Activated gamma-delta T cell treated with Interleukin-2 at 50 U/mL for 16 hours (primary cell): Measurements from ENCODE around the gene ULBP3.
A peak's percentile ranks its signal among the peaks of the same experiment; 100 is the strongest.
"Not testable (repeated sequence)": the region's sequence is repeated elsewhere in the genome, so short reads cannot be mapped to it uniquely, and the experiment has no call there.

Experiments used
- DNase-seq: peaks from one replicate; pipeline ENCODE4 v3.0.0-alpha.2; 2020

The ULBP3 gene

GRCh38 chr6:150038202-150039062, 30.5 kb downstream of the ULBP3 start:
- no peak for DNase-seq

GRCh38 chr6:150037526-150038201, 31.3 kb downstream of the ULBP3 start:
- no peak for DNase-seq

- DNase-seq, result no peak
Measured at GRCh38 chr6:150036081-150036480, 32.8 kb downstream of the ULBP3 start.

- DNase-seq, result no peak
Measured at GRCh38 chr6:150033207-150033771, 35.6 kb downstream of the ULBP3 start.

GRCh38 chr6:150032598-150032997, 36.3 kb downstream of the ULBP3 start:
- no peak for DNase-seq

DNA sequence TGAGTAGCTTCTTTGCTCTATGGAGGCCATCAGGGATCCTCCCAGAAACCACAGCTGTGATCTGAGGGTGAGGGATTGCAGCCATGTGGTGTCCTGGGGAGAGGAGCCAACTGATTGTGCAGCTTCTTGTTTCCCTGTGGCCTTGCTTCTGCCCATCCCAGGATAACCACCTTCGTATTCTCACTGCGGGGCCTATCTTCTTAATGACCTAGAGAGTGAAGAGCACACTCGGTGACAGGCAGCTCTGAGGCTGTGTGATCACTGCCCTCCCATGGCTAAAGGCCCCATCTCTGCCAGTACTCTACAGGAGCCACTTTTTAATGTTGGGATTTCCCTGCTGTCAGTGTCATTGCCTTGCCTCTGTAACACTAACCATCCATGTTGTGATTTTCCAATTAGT, 38.3 kb downstream of the ULBP3 start:
- no peak for DNase-seq

- no peak for DNase-seq
Measured at GRCh38 chr6:150029749-150030148, 39.2 kb downstream of the ULBP3 start.

GRCh38 chr6:150029276-150029675, 39.6 kb downstream of the ULBP3 start:
- no peak for DNase-seq

DNA sequence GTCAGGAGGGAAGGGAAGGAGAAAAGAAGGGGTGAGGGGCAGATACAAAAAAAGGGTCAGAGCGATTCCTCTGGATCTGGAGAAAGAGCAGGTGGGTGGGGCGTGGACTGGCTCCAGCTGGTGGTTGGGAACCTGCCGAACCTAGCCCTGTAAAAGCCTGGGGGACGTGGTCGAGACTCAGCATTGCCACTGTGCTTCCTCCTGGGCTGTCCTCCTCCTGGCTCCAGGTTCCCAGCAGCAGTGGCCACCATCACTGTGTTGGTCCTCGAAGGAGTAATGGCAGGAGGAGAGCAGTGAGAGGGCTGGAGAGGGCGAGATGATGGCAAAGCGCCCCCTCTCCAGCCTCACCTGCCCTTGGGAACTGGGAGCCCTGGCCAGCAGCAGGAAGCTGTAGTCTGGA, 40.1 kb downstream of the ULBP3 start:
- DNase-seq, result no peak

DNA sequence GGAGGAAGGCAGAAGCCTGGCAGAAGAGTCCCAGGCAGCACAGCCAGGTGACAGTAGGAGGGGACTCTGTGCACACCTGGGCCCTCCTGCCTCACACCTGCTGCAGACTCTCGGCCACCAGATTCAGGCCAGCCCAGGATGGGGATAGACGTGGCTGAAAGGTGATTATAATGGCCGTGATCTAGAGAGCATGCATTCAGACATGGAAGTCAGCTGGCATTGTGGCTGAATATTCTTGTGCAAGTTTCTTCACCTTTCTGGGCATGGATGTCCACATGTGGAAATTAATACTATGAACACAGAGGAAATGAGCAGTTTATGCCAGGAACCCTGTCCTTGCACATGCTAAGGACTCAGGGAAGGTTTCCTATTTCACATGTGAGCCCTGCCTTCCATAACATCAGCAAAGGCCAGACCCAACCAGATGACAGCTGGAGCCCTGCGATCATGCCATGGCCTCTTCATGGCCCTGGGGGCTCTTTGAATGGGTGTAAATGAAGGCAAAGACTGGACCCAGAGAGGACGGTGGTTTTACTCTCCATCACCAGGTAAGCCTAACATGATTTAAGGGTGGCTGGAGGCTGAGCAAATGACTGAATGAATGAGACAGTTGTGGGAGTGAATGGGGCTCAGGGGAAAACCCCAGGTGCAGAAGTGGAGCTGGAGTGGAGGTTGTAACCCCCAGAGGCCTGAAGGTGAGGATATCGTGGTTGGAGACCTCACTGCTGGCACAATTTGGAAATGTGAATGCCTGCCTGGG, 40.9 kb downstream of the ULBP3 start:
- no peak for DNase-seq

GRCh38 chr6:150026976-150027805, 41.7 kb downstream of the ULBP3 start:
- no peak for DNase-seq

DNA sequence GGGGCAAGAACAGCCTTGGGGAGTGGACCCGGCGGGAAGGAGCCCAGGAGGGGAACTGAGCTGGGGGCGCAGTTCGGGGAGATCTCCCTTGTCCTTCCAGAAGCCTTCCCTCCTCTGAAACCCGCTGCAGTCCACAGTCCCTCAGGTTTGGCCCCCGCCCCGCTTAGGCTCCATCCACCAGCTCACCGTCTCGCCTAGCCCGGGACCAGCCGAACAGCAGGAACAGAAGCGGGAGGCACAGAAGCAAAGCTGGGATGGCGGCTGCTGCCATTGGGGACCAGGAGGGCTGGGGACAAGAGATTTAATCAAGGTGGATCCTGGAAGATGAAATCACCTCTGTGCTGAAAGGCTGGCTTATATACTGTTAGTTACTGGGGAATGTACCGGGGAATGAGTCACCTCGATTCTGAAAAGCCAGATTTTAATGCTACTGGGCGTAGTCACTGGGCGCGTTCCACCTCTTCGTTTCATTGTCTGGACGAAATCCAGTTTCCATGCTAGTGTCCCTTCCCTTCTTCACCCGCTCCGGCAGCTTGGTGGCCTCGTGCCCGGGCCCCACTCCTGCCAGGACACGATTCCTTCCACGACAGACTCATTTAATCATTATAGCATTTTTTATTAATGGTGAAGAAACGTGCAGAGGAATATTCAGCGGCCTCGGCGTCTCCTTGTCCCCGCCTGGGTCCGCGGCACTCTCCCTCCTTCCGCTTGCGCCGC, 43.6 kb downstream of the ULBP3 start, which contains the start of gene RAET1L:
TSS of gene RAET1L (minus strand) at position 332 of the 717 bp plus-strand sequence. CDS start at position 271, 61 bp downstream.
- no peak for DNase-seq

DNA sequence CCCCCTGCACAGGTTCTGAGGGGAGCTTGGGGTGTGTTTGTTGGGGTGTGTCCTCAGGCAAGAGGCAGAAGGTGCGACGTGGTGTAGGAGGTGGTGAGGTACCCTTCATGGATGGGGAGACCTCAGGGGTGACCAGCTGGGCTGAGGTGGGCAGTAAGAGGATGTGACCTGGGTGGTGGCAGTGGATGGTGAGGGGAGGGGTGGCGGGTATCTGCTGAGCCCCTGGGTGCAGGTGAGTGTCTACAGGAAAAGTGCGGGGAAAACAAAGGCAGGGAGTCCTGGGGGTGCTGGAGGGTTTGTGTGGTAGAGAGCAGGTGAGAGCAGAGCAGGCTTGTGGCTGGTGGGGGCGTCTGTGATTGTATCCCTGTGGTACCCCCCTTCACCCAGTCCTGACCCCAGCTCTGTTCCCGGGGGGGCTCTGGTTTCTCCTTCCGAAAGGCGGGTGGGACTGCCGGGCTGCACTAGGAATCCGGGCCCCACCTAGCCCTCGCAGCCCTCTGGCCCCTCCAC, 44.2 kb downstream of the ULBP3 start:
- DNase-seq, result no peak

DNA sequence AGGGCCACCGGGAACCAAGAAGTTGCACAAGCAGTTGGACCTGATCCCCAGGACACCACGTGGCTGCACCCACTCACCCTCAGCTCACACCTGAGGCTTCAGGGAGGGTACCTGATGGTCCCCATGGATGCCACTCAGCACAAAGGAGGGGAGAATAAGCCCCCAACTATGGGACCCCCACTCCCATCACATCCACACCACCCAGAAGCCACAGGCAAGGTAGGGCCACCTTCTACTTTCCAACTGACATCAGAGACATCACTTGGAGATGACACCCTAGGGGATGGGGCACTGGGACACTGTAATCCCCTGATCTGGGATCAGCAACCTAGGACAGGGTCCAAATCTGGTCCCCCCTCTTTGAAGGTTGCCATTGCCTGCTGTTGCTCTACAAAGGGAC, 44.9 kb downstream of the ULBP3 start:
- not testable (repeated sequence) for DNase-seq

DNA sequence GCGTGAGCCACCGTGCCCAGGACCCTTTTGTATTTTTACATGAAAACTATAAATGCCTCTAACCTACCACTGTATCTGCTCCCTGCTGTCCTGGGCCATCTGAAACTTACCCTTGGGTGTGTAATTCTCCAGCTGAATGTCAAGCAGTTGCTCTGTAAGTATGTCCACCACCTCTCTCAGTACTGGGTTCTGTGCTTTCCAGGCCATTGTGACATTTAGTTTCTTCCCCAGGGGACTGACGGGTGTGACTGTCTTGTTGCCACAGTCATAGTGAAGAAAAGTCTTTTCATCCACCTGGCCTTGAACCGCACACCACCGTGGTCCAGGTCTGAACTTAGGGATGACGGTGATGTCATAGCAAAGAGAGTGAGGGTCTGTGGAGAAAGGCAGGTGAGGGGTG, 47.1 kb downstream of the ULBP3 start:
- not testable (repeated sequence) for DNase-seq

DNA sequence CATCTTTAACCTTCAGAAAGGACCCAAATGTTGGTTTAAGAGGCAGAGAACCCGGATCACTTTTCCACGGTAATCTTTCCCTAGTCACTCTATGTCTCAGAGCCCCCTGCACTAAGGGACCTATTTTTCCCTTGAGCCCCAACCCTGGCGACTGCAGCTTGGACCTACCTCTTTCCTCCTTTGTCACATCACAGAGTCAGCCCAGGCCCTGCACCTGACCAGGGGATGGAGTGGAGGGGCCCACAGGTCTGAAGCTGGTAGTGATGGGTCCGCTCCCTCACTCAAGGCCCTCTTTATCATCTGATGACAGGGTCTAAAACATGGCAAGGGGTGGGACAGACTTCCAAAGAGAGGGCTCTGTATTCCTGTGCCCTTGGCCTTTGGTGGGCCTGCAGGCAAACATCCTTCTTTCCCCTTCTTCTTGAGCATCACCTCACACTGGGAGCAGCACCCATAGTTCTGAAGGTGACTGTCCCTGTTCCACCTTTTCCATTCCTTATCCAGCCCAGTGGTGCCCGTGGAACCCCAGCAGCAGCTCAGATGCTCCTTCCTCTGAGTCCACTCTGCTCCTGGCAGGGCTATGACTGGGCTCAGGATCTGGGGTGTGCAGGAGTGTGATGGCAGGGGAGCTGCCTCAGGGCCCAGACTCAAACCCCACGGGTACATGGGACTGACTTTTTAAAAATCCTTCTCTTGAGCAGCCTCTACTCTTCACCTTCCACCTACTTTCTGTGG, 49.9 kb downstream of the ULBP3 start:
- DNase-seq, result no peak

DNA sequence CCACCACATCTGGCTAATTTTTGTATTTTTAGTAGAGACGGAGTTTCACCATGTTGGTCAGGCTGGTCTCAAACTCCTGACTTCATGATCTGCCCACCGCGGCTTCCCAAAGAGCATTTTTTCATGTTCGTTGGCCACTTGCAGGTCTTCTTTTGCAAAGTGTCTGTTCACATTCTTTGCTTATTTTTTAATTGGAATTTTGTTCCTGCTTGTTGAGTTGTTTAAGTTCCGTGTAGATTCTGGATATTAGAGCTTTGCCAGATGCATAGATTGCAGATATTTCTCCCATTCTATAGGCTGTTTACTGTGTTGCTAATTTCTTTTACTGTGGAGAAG, 51.8 kb downstream of the ULBP3 start:
- DNase-seq, result not testable (repeated sequence)

GRCh38 chr6:150016324-150017185, 52.4 kb downstream of the ULBP3 start:
- peak; percentile 56 for DNase-seq

- DNase-seq, result not testable (repeated sequence)
Measured at GRCh38 chr6:150015281-150016001, 53.5 kb downstream of the ULBP3 start.
